HCT116 (cell line): ENCODE results near the gene YAP1.

Source experiments
- EZH2 ChIP-seq: fragments of 200-600 bp; sonication (generic); IDR thresholded peaks from 2 replicates; pipeline ENCODE4 v1.6.1; 2017; ENCODE audit warnings: antibody characterized with exemption, mixed run types
- EZH2phosphoT487 ChIP-seq: fragments of 200-600 bp; IDR thresholded peaks from 2 replicates; pipeline ENCODE4 v1.6.1; 2018; ENCODE audit warnings: antibody characterized with exemption, borderline replicate concordance
- TCF7L2 ChIP-seq: IDR thresholded peaks from 2 replicates; pipeline ENCODE4 v1.7.0; 2011; ENCODE audit warnings: borderline replicate concordance, inconsistent platforms; ENCODE audit not compliant: insufficient read depth, insufficient read length; ENCODE audit errors: extremely low read depth
- YY1 ChIP-seq: IDR thresholded peaks from 2 replicates; pipeline ENCODE4 v1.6.1; 2011; ENCODE audit warnings: low read length, low read depth, moderate library complexity, mild to moderate bottlenecking; ENCODE audit not compliant: insufficient replicate concordance; ENCODE audit errors: extremely low read depth
- TF ChIP-seq, protein P1 (sequence below), 3 experiments: fragments of 200-600 bp in 1 of 3; sonication (generic) in 1 of 3; IDR thresholded peaks in 2 of 3; conservative IDR thresholded peaks in 1 of 3; 2 replicates each; pipeline ENCODE4 v1.5.1; 2012 to 2017; ENCODE audit warnings: low read depth in 2 of 3, low read length in 2 of 3, antibody characterized with exemption in 1 of 3, borderline replicate concordance in 1 of 3, control low read depth in 1 of 3, mild to moderate bottlenecking in 1 of 3, mixed read lengths in 1 of 3, mixed run types in 1 of 3, moderate library complexity in 1 of 3; ENCODE audit not compliant: insufficient read depth in 1 of 3
- TF ChIP-seq, protein P2 (sequence below): IDR thresholded peaks from 2 replicates; pipeline ENCODE4 v1.6.1; 2012

DNA sequence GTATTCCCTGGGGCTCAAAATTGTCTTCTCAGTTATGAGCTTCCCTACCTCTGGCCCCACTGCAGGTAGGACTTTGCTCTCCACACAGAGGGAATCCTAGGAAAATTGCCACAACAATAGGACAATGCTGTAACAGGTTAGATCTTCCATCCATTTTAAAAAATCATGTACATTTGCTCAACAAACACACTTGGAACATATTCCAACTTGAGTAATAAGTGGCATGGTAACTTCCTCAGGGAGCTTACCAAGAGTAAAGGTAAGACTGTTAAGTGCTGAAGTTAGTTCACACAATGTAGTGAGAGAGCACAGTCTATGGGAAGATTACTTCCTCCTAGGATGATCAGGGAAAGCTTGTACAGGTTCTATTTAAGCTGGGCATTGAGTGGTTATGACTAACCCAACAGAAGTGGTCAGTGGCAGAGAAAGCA lies 128.2 kb downstream of the YAP1 start:
- TF ChIP-seq, protein P1, sequence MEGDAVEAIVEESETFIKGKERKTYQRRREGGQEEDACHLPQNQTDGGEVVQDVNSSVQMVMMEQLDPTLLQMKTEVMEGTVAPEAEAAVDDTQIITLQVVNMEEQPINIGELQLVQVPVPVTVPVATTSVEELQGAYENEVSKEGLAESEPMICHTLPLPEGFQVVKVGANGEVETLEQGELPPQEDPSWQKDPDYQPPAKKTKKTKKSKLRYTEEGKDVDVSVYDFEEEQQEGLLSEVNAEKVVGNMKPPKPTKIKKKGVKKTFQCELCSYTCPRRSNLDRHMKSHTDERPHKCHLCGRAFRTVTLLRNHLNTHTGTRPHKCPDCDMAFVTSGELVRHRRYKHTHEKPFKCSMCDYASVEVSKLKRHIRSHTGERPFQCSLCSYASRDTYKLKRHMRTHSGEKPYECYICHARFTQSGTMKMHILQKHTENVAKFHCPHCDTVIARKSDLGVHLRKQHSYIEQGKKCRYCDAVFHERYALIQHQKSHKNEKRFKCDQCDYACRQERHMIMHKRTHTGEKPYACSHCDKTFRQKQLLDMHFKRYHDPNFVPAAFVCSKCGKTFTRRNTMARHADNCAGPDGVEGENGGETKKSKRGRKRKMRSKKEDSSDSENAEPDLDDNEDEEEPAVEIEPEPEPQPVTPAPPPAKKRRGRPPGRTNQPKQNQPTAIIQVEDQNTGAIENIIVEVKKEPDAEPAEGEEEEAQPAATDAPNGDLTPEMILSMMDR (IDR thresholded peaks at IDR 0.05 in 2 of 3, conservative IDR thresholded peaks at IDR 0.05 in 1 of 3; ENCODE audit: borderline replicate concordance in 1 of 3, insufficient read depth in 1 of 3, low read depth in 2 of 3, low read length in 2 of 3): no peak
- TF ChIP-seq EZH2phosphoT487 (no peak), TCF7L2 (no peak), EZH2 (no peak), YY1 (no peak)
- TF ChIP-seq, protein P2, sequence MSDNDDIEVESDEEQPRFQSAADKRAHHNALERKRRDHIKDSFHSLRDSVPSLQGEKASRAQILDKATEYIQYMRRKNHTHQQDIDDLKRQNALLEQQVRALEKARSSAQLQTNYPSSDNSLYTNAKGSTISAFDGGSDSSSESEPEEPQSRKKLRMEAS: no peak
